HepG2 (cell line): ENCODE data around the gene UVSSA. TPM values are rescaled to one million over a fixed set of nuclear protein-coding genes. Genes with fewer than 3 reads are reported as not detected.

Experiments
- ATAC-seq: fragments of 200-7000 bp; cut with Tn5 transposase; 3 replicates; pipeline ENCODE4 v1.9.1; 2020; ENCODE audit warnings: mild to moderate bottlenecking, moderate library complexity
- BruUV-seq: library from RNA; stranded (reverse); fragments of 400-500 nt; replicated peaks from 2 replicates; lab custom pipeline; 2021; lab: Mats Ljungman, UMichigan
- CTCF ChIA-PET: fragments of 300-600 bp; formaldehyde crosslinking; extraction: SDS; loops from one replicate; lab custom pipeline; 2021; ENCODE audit warnings: low total read pairs, inconsistent platforms, low intra/inter-chr PET ratio; lab: Yijun Ruan, JAX
- POLR2A ChIA-PET: fragments of 350-600 bp; sonication (Branson Sonifier 250); formaldehyde crosslinking; loops from one replicate; lab custom pipeline; 2020; ENCODE audit warnings: antibody characterized with exemption, inconsistent platforms; lab: Yijun Ruan, JAX
- DNase-seq: peaks from one replicate; pipeline ENCODE4 v3.0.0-alpha.2; 2015; ENCODE audit warnings: low spot score
- FAIRE-seq: peaks from 3 replicates; lab custom pipeline; 2011; peaks lifted over from hg19 to GRCh38; lab: Jason Lieb, UNC
- H2AFZ ChIP-seq: one replicate; pipeline ENCODE4 v1.6.1; 2011; ENCODE audit warnings: low read length, inconsistent platforms
- H3K27ac ChIP-seq: fragments of 300-600 bp; 3 replicates; pipeline ENCODE4 v1.8.0; 2011; ENCODE audit warnings: mixed run types, mild to moderate bottlenecking, mixed read lengths, low read length, inconsistent platforms; ENCODE audit not compliant: insufficient read depth; ENCODE audit errors: extremely low read length
- H3K27me3 ChIP-seq, 2 experiments: fragments of 200-600 bp in 1 of 2; 2 replicates in 1 of 2; 3 replicates in 1 of 2; pipeline versions ENCODE4 v1.6.0 to v1.8.0; 2011; ENCODE audit warnings: low read length in 2 of 2, mild to moderate bottlenecking in 2 of 2, moderate library complexity in 2 of 2, inconsistent platforms in 1 of 2; ENCODE audit not compliant: insufficient read depth in 2 of 2, control insufficient read depth in 1 of 2
- H3K36me3 ChIP-seq, 2 experiments: fragments of 200-600 bp in 1 of 2; replicated peaks in 1 of 2; 2 replicates in 1 of 2; 3 replicates in 1 of 2; pipeline versions ENCODE4 v1.5.1 to v1.8.0; 2011; ENCODE audit warnings: low read length in 2 of 2, inconsistent platforms in 1 of 2; ENCODE audit not compliant: insufficient read depth in 2 of 2, control insufficient read depth in 1 of 2
- H3K4me1 ChIP-seq: 2 replicates; pipeline ENCODE4 v1.5.1; 2012; ENCODE audit warnings: low read length, inconsistent platforms; ENCODE audit not compliant: insufficient read depth
- H3K4me2 ChIP-seq: 2 replicates; pipeline ENCODE4 v1.6.0; 2011; ENCODE audit warnings: low read depth, low read length, inconsistent platforms
- H3K4me3 ChIP-seq, 3 experiments: fragments of 200-600 bp in 1 of 3; sonication (generic), shearing (Covaris generic) in 1 of 3; replicated peaks in 1 of 3; 2 replicates each; pipeline ENCODE4 v1.5.1; 2011 to 2016; ENCODE audit warnings: low read length in 3 of 3, inconsistent platforms in 2 of 3, low read depth in 2 of 3, mild to moderate bottlenecking in 2 of 3, control low read depth in 1 of 3, mixed read lengths in 1 of 3; ENCODE audit not compliant: insufficient read depth in 1 of 3
- H3K79me2 ChIP-seq: one replicate; pipeline ENCODE4 v1.6.1; 2011; ENCODE audit warnings: low read length, inconsistent platforms; ENCODE audit not compliant: insufficient read depth
- H3K9ac ChIP-seq: 2 replicates; pipeline ENCODE4 v1.6.0; 2011; ENCODE audit warnings: mild to moderate bottlenecking, low read depth, low read length, inconsistent platforms; ENCODE audit not compliant: insufficient read depth
- H3K9me3 ChIP-seq: 2 replicates; pipeline ENCODE4 v1.5.1; 2012; ENCODE audit warnings: mild to moderate bottlenecking, low read length
- H4K20me1 ChIP-seq: 2 replicates; pipeline ENCODE4 v1.6.0; 2011; ENCODE audit warnings: inconsistent platforms, mild to moderate bottlenecking, low read length, moderate library complexity; ENCODE audit not compliant: insufficient read depth
- GPBP1L1 ChIP-seq: sonication (generic); formaldehyde crosslinking; IDR thresholded peaks from 2 replicates; pipeline ENCODE4 v1.5.0; 2020; ENCODE audit warnings: mild to moderate bottlenecking, missing genetic modification reagents
- RNF219 ChIP-seq: sonication (generic); formaldehyde crosslinking; IDR thresholded peaks from 2 replicates; pipeline ENCODE4 v1.5.0; 2020; ENCODE audit warnings: mild to moderate bottlenecking, missing genetic modification reagents
- ZFP41 ChIP-seq: sonication (generic); formaldehyde crosslinking; IDR thresholded peaks from 2 replicates; pipeline ENCODE4 v1.4.0; 2020; ENCODE audit warnings: mild to moderate bottlenecking, missing genetic modification reagents, borderline replicate concordance
- ZNF430 ChIP-seq: sonication (generic); formaldehyde crosslinking; IDR thresholded peaks from 2 replicates; pipeline ENCODE4 v1.9.0; 2021; ENCODE audit warnings: mild to moderate bottlenecking, missing genetic modification reagents
- ZNF432 ChIP-seq: sonication (generic); formaldehyde crosslinking; IDR thresholded peaks from 2 replicates; pipeline ENCODE4 v1.5.0; 2020; ENCODE audit warnings: missing genetic modification reagents, mild to moderate bottlenecking, borderline replicate concordance
- WGBS: methylation state at CpG from one replicate; pipeline ENCODE4 v1.1.6; 2017; ENCODE audit warnings: low lambda C conversion rate; 5-methylcytosine and 5-hydroxymethylcytosine counted together
- in situ Hi-C: cut with HindIII; loops from 2 replicates; pipeline ENCODE4 v1.10.0; 2017; ENCODE audit warnings: low pct_unique_long_range_greater_than_20kb; ENCODE audit not compliant: extremely low pct_ligation_motif_present
- intact Hi-C: fragments of 100-400 bp; cut with micrococcal nuclease; formaldehyde crosslinking; loops from one replicate; pipeline ENCODE4 v1.10.0; 2022; ENCODE audit not compliant: unreplicated experiment
- polyA plus RNA-seq, 8 experiments: library from polyadenylated mRNA; depleted of rRNA in 3 of 8; stranded (reverse) in 7 of 8; unstranded in 1 of 8; fragments of >200 nt; fragmentation: Illumina TruSeq in 4 of 8; extraction: Trizol in 4 of 8; gene quantifications; 2 replicates each; pipeline versions ENCODE4 v1.2.1 to v1.2.3, GENCODE V29; 2011 to 2016; ENCODE audit warnings: low read depth in 4 of 8, missing spikeins in 1 of 8, mixed read lengths in 1 of 8; ENCODE audit not compliant: insufficient read depth in 1 of 8
- total RNA-seq, 5 experiments: library from RNA; depleted of rRNA; stranded (reverse); fragments of >200 nt; fragmentation: Illumina TruSeq; extraction: Trizol; gene quantifications; 2 replicates each; pipeline ENCODE4 v1.2.3, GENCODE V29; 2016; ENCODE audit warnings: low read depth in 1 of 5

UVSSA gene
- total and polyA plus RNA-seq, 2 of the 13 experiments (the other 11 are each of a cell fraction or from before 2014, with no cell fraction given), result 4.6 to 8.4 TPM

GRCh38 chr4:1412376-1413203 lies 65.6 kb downstream of the UVSSA start:
- BruUV-seq, result no TSS peak
- Histone ChIP-seq H3K9ac (no peak overlapping the region), H3K36me3 (no peaks in the 10 kb centered on the region), H3K9me3 (no peaks in the 10 kb centered on the region), H2AFZ (no peak overlapping the region), H4K20me1 (no peaks in the 10 kb centered on the region), H3K4me2 (no peak overlapping the region), H3K4me1 (no peaks in the 10 kb centered on the region), H3K27me3 (peaks cover 2 to 15% of the 10 kb centered on the region in 2 experiments; a peak in 4 of 5 replicates), H3K4me3 (no peak overlapping the region), H3K79me2 (no peaks in the 10 kb centered on the region), H3K27ac (no peak overlapping the region)
- 22% methylated on average over 8 of the region's 15 CpGs for WGBS
- ATAC-seq (no peak), DNase-seq (no peak), FAIRE-seq (no peak)
- TF ChIP-seq ZNF430 (CRISPR knock-in tag), result no peak
- TF ChIP-seq RNF219, result no peak
- TF ChIP-seq GPBP1L1 (CRISPR knock-in tag), result no peak
- TF ChIP-seq ZNF432 (CRISPR knock-in tag), result no peak
- no peak for TF ChIP-seq ZFP41 (CRISPR knock-in tag)
- intact Hi-C loops, result no loop called here
- POLR2A ChIA-PET, result no interaction called here
- in situ Hi-C loops, result no loop called here
- CTCF ChIA-PET, result no interaction called here
